Type B pancreatic cell (in vitro differentiated cells): Measurements from ENCODE around the gene EMID1. TPM values are rescaled to one million over a fixed set of nuclear protein-coding genes. Genes with fewer than 3 reads are reported as not detected.
A peak's percentile ranks its signal among the peaks of the same experiment; 100 is the strongest.

Experiments
- DNase-seq: peaks from one replicate; pipeline ENCODE4 v3.0.0; 2021; ENCODE audit warnings: mixed read lengths; ENCODE audit not compliant: unreplicated experiment; ENCODE audit errors: extremely low spot score
- H3K27ac Mint-ChIP-seq: 2 replicates; pipeline ENCODE4 v1.8.0; 2021; ENCODE audit warnings: mild to moderate bottlenecking, mixed read lengths
- H3K27me3 Mint-ChIP-seq: 2 replicates; pipeline ENCODE4 v1.8.0; 2021; ENCODE audit warnings: mixed read lengths
- H3K36me3 Mint-ChIP-seq: 2 replicates; pipeline ENCODE4 v1.8.0; 2021; ENCODE audit warnings: mixed read lengths
- H3K4me1 Mint-ChIP-seq: one replicate; pipeline ENCODE4 v1.8.0; 2021; ENCODE audit warnings: mixed read lengths; ENCODE audit not compliant: unreplicated experiment
- H3K4me3 Mint-ChIP-seq: 2 replicates; pipeline ENCODE4 v1.8.0; 2021; ENCODE audit warnings: mild to moderate bottlenecking, mixed read lengths
- H3K9me3 Mint-ChIP-seq: 2 replicates; pipeline ENCODE4 v1.8.0; 2021; ENCODE audit warnings: mixed read lengths
- CTCF ChIP-seq: fragments of 200-600 bp; sonication (generic); conservative IDR thresholded peaks from 2 replicates; pipeline ENCODE4 v1.5.0; 2021; ENCODE audit warnings: antibody characterized with exemption, mild to moderate bottlenecking
- total RNA-seq: library from RNA; stranded (reverse); gene quantifications from 2 replicates; pipeline ENCODE4 v1.2.1, GENCODE V29; 2021; ENCODE audit warnings: low replicate concordance

Gene EMID1
- total RNA-seq, 1 donor from 2014 or later = 11.4 TPM

GRCh38 chr22:29259253-29259899, 53.7 kb downstream of the EMID1 start:
- H3K9me3 Mint-ChIP-seq = no peaks in the 10 kb centered on the region
- H3K4me3 Mint-ChIP-seq = no peak overlapping the region
- no peak overlapping the region for H3K27ac Mint-ChIP-seq
- H3K27me3 Mint-ChIP-seq = no peaks in the 10 kb centered on the region
- no peaks in the 10 kb centered on the region for H3K4me1 Mint-ChIP-seq
- peak; percentile 35 for TF ChIP-seq CTCF
- no peaks in the 10 kb centered on the region for H3K36me3 Mint-ChIP-seq
- no peak for DNase-seq

GRCh38 chr22:29260031-29260560, 54.4 kb downstream of the EMID1 start:
- no peak overlapping the region for H3K4me3 Mint-ChIP-seq
- no peaks in the 10 kb centered on the region for H3K4me1 Mint-ChIP-seq
- TF ChIP-seq CTCF = no peak
- no peaks in the 10 kb centered on the region for H3K9me3 Mint-ChIP-seq
- no peaks in the 10 kb centered on the region for H3K27me3 Mint-ChIP-seq
- no peak overlapping the region for H3K27ac Mint-ChIP-seq
- H3K36me3 Mint-ChIP-seq = no peaks in the 10 kb centered on the region
- DNase-seq = no peak

GRCh38 chr22:29260601-29261315, 55.1 kb downstream of the EMID1 start:
- Mint-ChIP-seq H3K36me3 (no peaks in the 10 kb centered on the region), H3K4me1 (no peaks in the 10 kb centered on the region), H3K27me3 (no peaks in the 10 kb centered on the region), H3K9me3 (no peaks in the 10 kb centered on the region), H3K27ac (no peak overlapping the region), H3K4me3 (no peak overlapping the region)
- DNase-seq = no peak
- TF ChIP-seq CTCF = no peak

- H3K4me1 Mint-ChIP-seq = peaks cover 10% of the 10 kb centered on the region
- H3K36me3 Mint-ChIP-seq = peaks cover 13% of the 10 kb centered on the region
- no peak overlapping the region for H3K4me3 Mint-ChIP-seq
- peaks cover 4% of the 10 kb centered on the region for H3K27me3 Mint-ChIP-seq
- TF ChIP-seq CTCF = no peak
- no peak overlapping the region for H3K27ac Mint-ChIP-seq
- H3K9me3 Mint-ChIP-seq = no peaks in the 10 kb centered on the region
- no peak for DNase-seq
Measured at GRCh38 chr22:29263791-29264276, 58.1 kb downstream of the EMID1 start.

- Mint-ChIP-seq H3K4me1 (peaks cover 17% of the 10 kb centered on the region), H3K36me3 (peaks cover 20% of the 10 kb centered on the region), H3K9me3 (no peaks in the 10 kb centered on the region), H3K27me3 (peaks cover 4% of the 10 kb centered on the region), H3K27ac (no peak overlapping the region), H3K4me3 (no peak overlapping the region)
- TF ChIP-seq CTCF = no peak
- DNase-seq = no peak
Measured at GRCh38 chr22:29265305-29265704, 59.6 kb downstream of the EMID1 start.
